ENCODE results near the gene RTRAF. TPM values are rescaled to one million over a fixed set of nuclear protein-coding genes. Genes with fewer than 3 reads are reported as not detected.

RTRAF gene
- total and polyA plus RNA-seq, 9 of the 15 experiments (the other 6 are each of a cell fraction or from before 2014, with no cell fraction given): 126 to 204 (median 155) TPM

DNA sequence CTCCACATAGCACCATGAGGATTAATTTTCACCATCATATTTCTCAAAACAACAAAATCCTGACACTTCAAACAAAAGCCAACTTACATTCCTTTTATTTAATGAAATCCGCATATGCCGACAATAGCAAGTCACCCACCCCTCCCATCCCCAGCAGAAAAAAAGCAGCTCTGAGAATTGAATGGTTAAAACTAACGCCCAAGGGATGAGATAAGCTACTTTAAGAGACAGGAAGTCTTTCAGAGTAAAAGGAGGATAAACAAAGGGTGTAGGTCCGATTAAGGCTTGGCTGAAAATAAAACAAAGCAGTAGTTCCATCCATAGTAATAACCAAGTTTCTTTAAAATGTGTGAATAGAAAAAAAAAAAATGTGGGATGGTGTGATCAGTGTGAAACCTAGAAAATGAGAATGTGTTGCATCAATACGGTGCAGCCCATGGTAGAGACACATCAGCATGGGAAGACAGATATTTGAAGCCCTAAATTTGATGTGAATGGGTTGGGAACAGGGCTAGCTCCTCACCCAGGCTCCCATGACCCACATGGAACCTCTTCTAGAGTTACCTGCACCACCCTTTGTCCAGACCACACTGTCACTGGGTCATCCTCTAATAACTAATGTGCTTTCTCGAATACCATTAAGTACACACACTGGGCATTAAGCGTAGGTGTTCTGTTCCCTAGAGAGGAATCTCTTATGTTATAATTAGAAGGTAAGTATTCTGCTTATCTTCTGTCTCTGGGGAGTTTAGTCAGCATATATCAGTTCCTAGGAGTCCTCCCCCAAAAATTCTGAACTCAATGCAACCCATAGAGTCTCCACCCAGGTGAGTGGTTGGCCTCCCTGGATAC, 31.7 kb downstream of the RTRAF start (continued):
- TF ChIP-seq, protein P1, sequence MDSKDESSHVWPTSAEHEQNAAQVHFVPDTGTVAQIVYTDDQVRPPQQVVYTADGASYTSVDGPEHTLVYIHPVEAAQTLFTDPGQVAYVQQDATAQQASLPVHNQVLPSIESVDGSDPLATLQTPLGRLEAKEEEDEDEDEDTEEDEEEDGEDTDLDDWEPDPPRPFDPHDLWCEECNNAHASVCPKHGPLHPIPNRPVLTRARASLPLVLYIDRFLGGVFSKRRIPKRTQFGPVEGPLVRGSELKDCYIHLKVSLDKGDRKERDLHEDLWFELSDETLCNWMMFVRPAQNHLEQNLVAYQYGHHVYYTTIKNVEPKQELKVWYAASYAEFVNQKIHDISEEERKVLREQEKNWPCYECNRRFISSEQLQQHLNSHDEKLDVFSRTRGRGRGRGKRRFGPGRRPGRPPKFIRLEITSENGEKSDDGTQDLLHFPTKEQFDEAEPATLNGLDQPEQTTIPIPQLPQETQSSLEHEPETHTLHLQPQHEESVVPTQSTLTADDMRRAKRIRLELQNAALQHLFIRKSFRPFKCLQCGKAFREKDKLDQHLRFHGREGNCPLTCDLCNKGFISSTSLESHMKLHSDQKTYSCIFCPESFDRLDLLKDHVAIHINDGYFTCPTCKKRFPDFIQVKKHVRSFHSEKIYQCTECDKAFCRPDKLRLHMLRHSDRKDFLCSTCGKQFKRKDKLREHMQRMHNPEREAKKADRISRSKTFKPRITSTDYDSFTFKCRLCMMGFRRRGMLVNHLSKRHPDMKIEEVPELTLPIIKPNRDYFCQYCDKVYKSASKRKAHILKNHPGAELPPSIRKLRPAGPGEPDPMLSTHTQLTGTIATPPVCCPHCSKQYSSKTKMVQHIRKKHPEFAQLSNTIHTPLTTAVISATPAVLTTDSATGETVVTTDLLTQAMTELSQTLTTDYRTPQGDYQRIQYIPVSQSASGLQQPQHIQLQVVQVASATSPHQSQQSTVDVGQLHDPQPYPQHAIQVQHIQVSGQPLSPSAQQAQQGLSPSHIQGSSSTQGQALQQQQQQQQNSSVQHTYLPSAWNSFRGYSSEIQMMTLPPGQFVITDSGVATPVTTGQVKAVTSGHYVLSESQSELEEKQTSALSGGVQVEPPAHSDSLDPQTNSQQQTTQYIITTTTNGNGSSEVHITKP (IDR thresholded peaks at IDR 0.05; ENCODE audit: partially characterized antibody): peak; percentile 15
- peak in 1 of 2 experiments; percentile 55; a peak in 1 of 4 replicates for TF ChIP-seq FOXK2 (conservative IDR thresholded peaks at IDR 0.05 in 1 of 2, IDR thresholded peaks at IDR 0.05 in 1 of 2; ENCODE audit: low read depth in 2 of 2)

DNA sequence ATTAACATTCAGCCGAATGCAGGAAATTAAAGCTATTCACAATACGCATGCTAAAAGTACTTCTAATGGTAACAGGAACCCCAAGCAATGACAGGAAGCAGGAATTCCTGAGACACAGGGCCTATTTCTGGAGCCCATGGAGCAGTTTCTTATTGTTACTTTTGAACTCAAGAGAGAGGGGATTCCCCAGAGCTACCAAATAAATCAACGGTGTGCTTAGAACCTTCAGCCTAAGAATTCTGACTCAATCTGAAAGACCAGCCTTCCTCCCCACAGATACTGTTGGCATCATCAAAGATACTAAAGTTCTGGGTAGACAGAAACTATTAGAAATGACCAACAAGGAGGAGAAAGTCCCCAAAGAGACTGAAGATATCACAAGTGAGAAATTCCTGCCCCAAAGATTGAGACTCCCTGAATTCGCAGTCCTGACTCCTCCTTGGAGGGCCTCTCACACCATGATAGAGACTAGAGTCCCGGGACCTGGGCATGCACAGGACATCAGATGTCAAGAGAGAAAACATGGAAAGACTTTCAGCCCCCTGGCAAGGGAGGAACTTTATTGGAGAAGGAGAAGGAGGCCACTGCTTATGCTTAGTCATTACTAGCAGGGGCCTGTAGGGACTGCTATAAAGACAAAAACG, 32.7 kb downstream of the RTRAF start:
- Histone ChIP-seq H3K4me2 (ENCODE audit: insufficient read depth, low read length) (no peak overlapping the region), H2AFZ (ENCODE audit: low read depth, low read length) (peak overlapping the region; percentile 32; the same call in 1 of the 2 replicates), H3K36me3 (ENCODE audit: control insufficient read depth, insufficient read depth, low read length) (no peaks in the 10 kb centered on the region), H3K79me2 (ENCODE audit: control insufficient read depth, insufficient read depth, low read length) (no peaks in the 10 kb centered on the region), H3K4me3 (no peak overlapping the region), H3K9me3 (replicated peaks; ENCODE audit: control insufficient read depth, insufficient read depth, low read depth, low read length) (no peaks in the 10 kb centered on the region), H3K9me1 (ENCODE audit: control insufficient read depth, insufficient read depth, low read length) (no peaks in the 10 kb centered on the region), H3K9ac (ENCODE audit: insufficient read depth in 1 of 2, low read depth in 2 of 2, low read length in 2 of 2) (no peak overlapping the region), H4K20me1 (replicated peaks; ENCODE audit: control insufficient read depth, insufficient read depth, low read length) (no peaks in the 10 kb centered on the region), H3K4me1 (replicated peaks in 1 of 2; ENCODE audit: control insufficient read depth in 2 of 2, insufficient read depth in 2 of 2, low read length in 2 of 2) (peaks cover 0 to 12% of the 10 kb centered on the region in 2 experiments; a peak in 3 of 5 replicates), H3K27me3 (ENCODE audit: control insufficient read depth in 2 of 2, insufficient read depth in 2 of 2, low read length in 2 of 2) (peaks cover 0 to 4% of the 10 kb centered on the region in 2 experiments; a peak in 1 of 5 replicates), H3K27ac (ENCODE audit: extremely low read depth, low read depth, low read length) (no peak overlapping the region)
- no peak for TF ChIP-seq CCAR2 (IDR thresholded peaks at IDR 0.05; ENCODE audit: low read depth, low read length)
- TF ChIP-seq, protein P2, sequence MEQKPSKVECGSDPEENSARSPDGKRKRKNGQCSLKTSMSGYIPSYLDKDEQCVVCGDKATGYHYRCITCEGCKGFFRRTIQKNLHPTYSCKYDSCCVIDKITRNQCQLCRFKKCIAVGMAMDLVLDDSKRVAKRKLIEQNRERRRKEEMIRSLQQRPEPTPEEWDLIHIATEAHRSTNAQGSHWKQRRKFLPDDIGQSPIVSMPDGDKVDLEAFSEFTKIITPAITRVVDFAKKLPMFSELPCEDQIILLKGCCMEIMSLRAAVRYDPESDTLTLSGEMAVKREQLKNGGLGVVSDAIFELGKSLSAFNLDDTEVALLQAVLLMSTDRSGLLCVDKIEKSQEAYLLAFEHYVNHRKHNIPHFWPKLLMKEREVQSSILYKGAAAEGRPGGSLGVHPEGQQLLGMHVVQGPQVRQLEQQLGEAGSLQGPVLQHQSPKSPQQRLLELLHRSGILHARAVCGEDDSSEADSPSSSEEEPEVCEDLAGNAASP (IDR thresholded peaks at IDR 0.05): no peak
- CTCF ChIA-PET (ENCODE audit: low intra/inter-chr PET ratio): no interaction called here
- intact Hi-C loops (cut with micrococcal nuclease) (no loop called here), in situ Hi-C loops (cut with MboI) (no loop called here)
- DNase-seq (ENCODE audit: extremely low read depth in 1 of 4, low spot score in 3 of 4): no peak
- WGBS (ENCODE audit: insufficient coverage, low coverage, missing lambda C conversion rate): 44% methylated on average over 5 of the region's 6 CpGs
- no peak for FAIRE-seq
- no TSS peak for BruUV-seq (replicated peaks)
- ATAC-seq: no peak
- POLR2A ChIA-PET: no interaction called here

All from K562 (cell line).